Upper lobe of left lung (tissue), 6 donors: ENCODE results near the gene RAB41. TPM values are rescaled to one million over a fixed set of nuclear protein-coding genes. Genes with fewer than 3 reads are reported as not detected.
"Not testable (repeated sequence)": the region's sequence is repeated elsewhere in the genome, so short reads cannot be mapped to it uniquely, and the experiment has no call there.

Experiments used
- ATAC-seq, 2 donors: fragments of 200-7000 bp; cut with Tn5 transposase; one replicate each; pipeline ENCODE4 v1.9.1; 2022; ENCODE audit warnings: mild to moderate bottlenecking in 2 of 2, moderate library complexity in 2 of 2; ENCODE audit not compliant: low FRiP score in 2 of 2
- DNase-seq, 2 donors: peaks; one replicate each; pipeline ENCODE4 v3.0.0-alpha.2; 2019 to 2020
- H3K27ac ChIP-seq, 4 donors: fragments of 200-600 bp; sonication (generic); one replicate each; pipeline ENCODE4 v1.5.1; 2016 to 2019
- H3K27me3 ChIP-seq, 4 donors: fragments of 200-600 bp; sonication (generic); one replicate each; pipeline ENCODE4 v1.5.1; 2017 to 2019
- H3K36me3 ChIP-seq, 4 donors: fragments of 200-600 bp; sonication (generic); one replicate each; pipeline ENCODE4 v1.5.1; 2016 to 2019
- H3K4me1 ChIP-seq, 4 donors: fragments of 200-600 bp; sonication (generic); one replicate each; pipeline ENCODE4 v1.5.1; 2018 to 2019
- H3K4me3 ChIP-seq, 4 donors: fragments of 200-600 bp; sonication (generic); one replicate each; pipeline ENCODE4 v1.5.1; 2017 to 2019; ENCODE audit warnings: mild to moderate bottlenecking in 2 of 4, moderate library complexity in 1 of 4
- H3K9me3 ChIP-seq, 4 donors: fragments of 200-600 bp; sonication (generic); one replicate each; pipeline ENCODE4 v1.5.1; 2018 to 2019
- EP300 ChIP-seq, 4 donors: sonication (generic); formaldehyde crosslinking; IDR thresholded peaks; one replicate each; pipeline ENCODE4 v1.5.1; 2017; ENCODE audit warnings: antibody characterized with exemption in 4 of 4, control low read depth in 2 of 4
- POLR2A ChIP-seq, 4 donors: fragments of 450-650 bp; IDR thresholded peaks; one replicate each; pipeline ENCODE4 v1.5.1; 2016 to 2017; ENCODE audit warnings: antibody characterized with exemption in 4 of 4, mild to moderate bottlenecking in 2 of 4
- POLR2AphosphoS5 ChIP-seq, 2 donors: sonication (generic); formaldehyde crosslinking; IDR thresholded peaks; one replicate each; pipeline ENCODE4 v1.5.1; 2017; ENCODE audit warnings: antibody characterized with exemption in 2 of 2
- WGBS, 2 donors: methylation state at CpG; one replicate each; pipeline ENCODE4 v1.1.5; 2017 to 2018; 5-methylcytosine and 5-hydroxymethylcytosine counted together
- total RNA-seq, 6 donors: library from RNA; depleted of rRNA in 4 of 6; stranded (reverse); fragments of >200 nt in 4 of 6; gene quantifications; one replicate each; pipeline versions ENCODE4 v1.1.0 to v1.2.1, GENCODE V29; 2016 to 2021
- TF ChIP-seq, protein P1 (sequence below), 6 experiments: fragments of 450-650 bp in 4 of 6; fragments of 200-600 bp in 2 of 6; sonication (generic) in 2 of 6; IDR thresholded peaks; one replicate each; pipeline ENCODE4 v1.5.1; 2016 to 2019; ENCODE audit warnings: antibody characterized with exemption in 6 of 6
- donor health status: DM: no; HTN: no; CAD: no; lungs with moderate emphysema.
- donor health status: DM: no; HTN: yes; CAD: no; lungs with severe emphysema.

RAB41 gene
- not detected for total RNA-seq

DNA sequence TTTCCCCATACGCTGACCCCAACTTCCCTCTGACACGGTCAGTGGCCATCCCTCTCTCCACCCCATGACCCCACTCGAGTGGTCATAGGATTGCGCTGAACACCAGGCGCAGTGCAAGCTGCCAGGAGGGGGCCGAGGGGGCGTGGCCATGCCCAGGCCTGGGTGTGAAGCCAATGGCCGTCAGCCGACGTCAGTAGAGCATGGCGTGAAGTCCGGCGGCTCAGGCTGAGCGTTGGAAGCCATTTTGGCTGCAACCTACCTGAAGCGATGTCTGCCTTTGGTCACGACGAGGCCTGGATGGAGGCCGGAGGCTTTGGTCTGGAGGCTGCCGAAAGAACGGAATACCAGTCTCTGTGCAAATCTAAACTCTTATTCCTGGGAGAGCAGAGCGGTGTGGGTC is at the start of gene RAB41:
TSS of gene RAB41 (plus strand) at position 222 of the 400 bp plus-strand sequence. CDS start at position 268, 46 bp downstream.
- Histone ChIP-seq H3K4me3 (no peak within 1 kb of the TSS), H3K27me3 (no peaks in the 10 kb centered on the region), H3K36me3 (peaks cover 0 to 7% (median 2%) of the 10 kb centered on the region in 4 donors), H3K27ac (no peak within 1 kb of the TSS), H3K4me1 (no peaks in the 10 kb centered on the region), H3K9me3 (no peaks in the 10 kb centered on the region)
- 93 to 96% methylated on average over 7 to 21 of the region's 21 CpGs for WGBS, 2 donors
- peak in 1 of 2 donors; percentile 52 for DNase-seq
- no peak for ATAC-seq
- TF ChIP-seq, protein P1, sequence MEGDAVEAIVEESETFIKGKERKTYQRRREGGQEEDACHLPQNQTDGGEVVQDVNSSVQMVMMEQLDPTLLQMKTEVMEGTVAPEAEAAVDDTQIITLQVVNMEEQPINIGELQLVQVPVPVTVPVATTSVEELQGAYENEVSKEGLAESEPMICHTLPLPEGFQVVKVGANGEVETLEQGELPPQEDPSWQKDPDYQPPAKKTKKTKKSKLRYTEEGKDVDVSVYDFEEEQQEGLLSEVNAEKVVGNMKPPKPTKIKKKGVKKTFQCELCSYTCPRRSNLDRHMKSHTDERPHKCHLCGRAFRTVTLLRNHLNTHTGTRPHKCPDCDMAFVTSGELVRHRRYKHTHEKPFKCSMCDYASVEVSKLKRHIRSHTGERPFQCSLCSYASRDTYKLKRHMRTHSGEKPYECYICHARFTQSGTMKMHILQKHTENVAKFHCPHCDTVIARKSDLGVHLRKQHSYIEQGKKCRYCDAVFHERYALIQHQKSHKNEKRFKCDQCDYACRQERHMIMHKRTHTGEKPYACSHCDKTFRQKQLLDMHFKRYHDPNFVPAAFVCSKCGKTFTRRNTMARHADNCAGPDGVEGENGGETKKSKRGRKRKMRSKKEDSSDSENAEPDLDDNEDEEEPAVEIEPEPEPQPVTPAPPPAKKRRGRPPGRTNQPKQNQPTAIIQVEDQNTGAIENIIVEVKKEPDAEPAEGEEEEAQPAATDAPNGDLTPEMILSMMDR (IDR thresholded peaks at IDR 0.05): no peak
- TF ChIP-seq POLR2AphosphoS5 (IDR thresholded peaks at IDR 0.05) (no peak), POLR2A (IDR thresholded peaks at IDR 0.05) (no peak), EP300 (IDR thresholded peaks at IDR 0.05) (no peak)

- no peak within 1 kb of the TSS for H3K4me3 ChIP-seq
- WGBS, 2 donors: 59 to 94% methylated on average over 2 to 3 of the region's 3 CpGs
These were observed 47.6 kb upstream of the RAB41 start, which contains the start of gene AWAT1 for GRCh38 chrX:70234355-70234754. AWAT1 (plus strand) TSS chrX:70234655; CDS start chrX:70234696, 41 bp downstream.

GRCh38 chrX:70240751-70241150 is 41.2 kb upstream of the RAB41 start:
- TF ChIP-seq POLR2AphosphoS5 (IDR thresholded peaks at IDR 0.05): no peak
- no peak for TF ChIP-seq EP300 (IDR thresholded peaks at IDR 0.05)
- TF ChIP-seq POLR2A (IDR thresholded peaks at IDR 0.05): no peak
- TF ChIP-seq, protein P1 (IDR thresholded peaks at IDR 0.05): no peak
- no peak overlapping the region for H3K4me3 ChIP-seq
- DNase-seq (no peak), ATAC-seq (no peak)
- H3K27me3 ChIP-seq: no peaks in the 10 kb centered on the region
- H3K36me3 ChIP-seq: no peaks in the 10 kb centered on the region
- H3K9me3 ChIP-seq: no peaks in the 10 kb centered on the region
- 95 to 100% methylated on average over 1 of the region's 1 CpG for WGBS, 2 donors
- H3K4me1 ChIP-seq: no peaks in the 10 kb centered on the region
- H3K27ac ChIP-seq: no peak overlapping the region

More at GRCh38 chrX:70234355-70234754, 47.6 kb upstream of the RAB41 start, which contains the start of gene AWAT1:
- no peak within 1 kb of the TSS for H3K27ac ChIP-seq
- H3K27me3 ChIP-seq: no peaks in the 10 kb centered on the region
- no peaks in the 10 kb centered on the region for H3K36me3 ChIP-seq
- H3K9me3 ChIP-seq: no peaks in the 10 kb centered on the region
- no peak for DNase-seq
- TF ChIP-seq, protein P1 (IDR thresholded peaks at IDR 0.05): no peak
- no peak for TF ChIP-seq POLR2A (IDR thresholded peaks at IDR 0.05)
- TF ChIP-seq POLR2AphosphoS5 (IDR thresholded peaks at IDR 0.05): no peak
- TF ChIP-seq EP300 (IDR thresholded peaks at IDR 0.05): no peak
- H3K4me1 ChIP-seq: no peaks in the 10 kb centered on the region
- ATAC-seq: no peak

DNA sequence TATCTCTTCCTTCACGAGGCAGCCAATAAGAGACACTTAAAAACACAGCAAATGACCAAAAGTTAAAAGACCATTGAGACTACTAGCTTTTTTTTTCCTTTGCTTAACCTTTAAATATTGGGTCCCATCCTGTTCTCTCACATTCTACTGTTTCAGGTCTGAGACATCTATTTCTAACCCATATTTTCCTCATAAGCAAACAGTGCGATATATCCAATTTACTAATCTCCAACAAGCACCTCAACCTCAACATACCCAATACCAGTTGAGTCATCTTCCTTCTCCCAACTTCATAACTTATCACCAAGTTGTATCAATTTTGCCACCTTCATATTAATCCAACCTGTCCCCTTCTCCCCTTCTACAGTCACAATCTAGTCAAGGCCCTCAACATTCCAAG is 40.5 kb upstream of the RAB41 start:
- no peaks in the 10 kb centered on the region for H3K4me1 ChIP-seq
- no peak overlapping the region for H3K4me3 ChIP-seq
- no peaks in the 10 kb centered on the region for H3K9me3 ChIP-seq
- TF ChIP-seq POLR2AphosphoS5 (IDR thresholded peaks at IDR 0.05) (no peak), EP300 (IDR thresholded peaks at IDR 0.05) (no peak), POLR2A (IDR thresholded peaks at IDR 0.05) (no peak)
- TF ChIP-seq, protein P1 (IDR thresholded peaks at IDR 0.05): no peak
- no peak overlapping the region for H3K27ac ChIP-seq
- ATAC-seq: no peak
- no peaks in the 10 kb centered on the region for H3K36me3 ChIP-seq
- WGBS, 2 donors: 73 to 87% methylated on average over 2 of the region's 2 CpGs
- no peak for DNase-seq
- no peaks in the 10 kb centered on the region for H3K27me3 ChIP-seq

DNA sequence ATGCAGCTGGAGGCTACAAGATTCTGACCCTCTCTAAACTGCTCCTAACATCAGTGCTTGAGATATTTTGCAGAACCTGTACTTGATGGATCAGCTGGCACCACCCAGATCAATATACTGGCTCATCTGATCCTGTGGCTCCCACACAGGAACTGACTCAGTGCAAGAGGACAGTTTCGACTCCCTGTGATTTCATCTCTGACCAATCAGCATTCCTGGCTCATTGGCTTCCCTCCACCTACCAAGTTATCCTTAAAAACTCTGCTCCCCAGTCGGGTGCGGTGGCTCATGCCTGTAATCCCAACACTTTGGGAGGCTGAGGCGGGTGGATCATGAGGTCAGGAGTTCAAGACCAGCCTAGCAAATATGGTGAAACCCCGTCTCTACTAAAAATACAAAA is 38.4 kb upstream of the RAB41 start:
- H3K27ac ChIP-seq, H3K36me3 ChIP-seq, H3K27me3 ChIP-seq, DNase-seq, ATAC-seq, H3K4me1 ChIP-seq, H3K4me3 ChIP-seq, H3K9me3 ChIP-seq: not testable (repeated sequence)
- WGBS, 2 donors: 83 to 100% methylated on average over 1 to 5 of the region's 5 CpGs
